SHP77 (cell line): ENCODE measurements around the gene SMPX.

Experiments
- DNase-seq, 2 experiments: peaks; one replicate each; lab custom pipeline; 2025; lab: John Stamatoyannopoulos, UW

Gene SMPX

DNA sequence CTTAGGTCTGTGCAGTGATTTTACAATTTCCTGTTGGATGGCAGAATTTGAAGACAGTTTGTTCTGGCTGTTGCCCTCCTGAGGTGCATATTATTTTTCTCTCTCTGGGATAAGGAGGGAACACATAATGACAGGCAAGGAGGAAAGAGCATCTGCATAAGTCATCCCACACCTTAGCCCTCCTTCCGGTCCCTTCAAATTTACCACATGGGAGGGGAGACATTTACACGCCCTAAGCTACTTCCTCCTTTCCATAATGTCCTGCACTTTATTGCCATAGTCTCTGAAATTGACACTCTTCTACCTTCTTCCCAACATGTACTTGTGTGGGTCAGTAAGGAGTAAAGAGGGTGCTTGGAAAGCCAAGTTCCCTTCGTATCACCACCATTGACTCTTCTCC is 13.9 kb downstream of the SMPX start:
- no peak for DNase-seq

DNA sequence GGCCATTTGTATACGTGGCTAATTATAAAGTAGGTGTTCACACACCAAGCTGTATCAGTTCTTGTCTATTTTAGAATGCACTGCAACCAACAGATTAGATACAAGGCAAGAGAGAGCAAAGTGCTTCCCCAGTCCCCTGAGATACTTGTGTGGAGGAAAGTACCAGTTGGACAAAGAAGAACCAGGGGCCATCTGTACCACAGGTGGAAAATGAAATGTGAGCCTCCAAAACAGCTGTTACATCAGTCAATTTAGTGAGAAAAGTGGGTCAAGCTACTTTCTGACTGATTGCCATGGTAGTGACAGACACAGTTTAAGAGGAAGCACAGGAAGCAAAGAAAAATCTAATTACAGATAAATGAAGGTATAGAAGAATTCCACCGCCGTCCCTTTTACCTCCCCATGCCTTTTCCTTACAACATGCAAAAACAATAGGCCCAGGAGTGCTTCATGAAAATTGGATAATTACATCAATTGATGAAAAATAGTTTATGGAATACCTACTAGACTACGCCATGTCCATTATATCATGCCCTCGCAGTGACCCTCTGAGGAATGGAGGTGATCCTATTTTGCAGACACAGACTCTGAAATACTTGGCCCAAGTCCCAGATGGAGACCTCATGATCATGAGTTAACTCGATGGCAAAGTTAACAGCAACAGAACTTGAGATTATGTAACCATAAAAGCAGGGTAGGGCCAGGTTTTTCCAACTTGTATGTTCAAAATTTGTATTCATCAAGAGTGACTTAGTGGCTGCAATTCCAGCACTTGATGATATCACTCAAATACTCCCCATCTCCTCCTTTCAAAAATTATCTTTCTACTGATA is 15.8 kb downstream of the SMPX start:
- DNase-seq = no peak

DNA sequence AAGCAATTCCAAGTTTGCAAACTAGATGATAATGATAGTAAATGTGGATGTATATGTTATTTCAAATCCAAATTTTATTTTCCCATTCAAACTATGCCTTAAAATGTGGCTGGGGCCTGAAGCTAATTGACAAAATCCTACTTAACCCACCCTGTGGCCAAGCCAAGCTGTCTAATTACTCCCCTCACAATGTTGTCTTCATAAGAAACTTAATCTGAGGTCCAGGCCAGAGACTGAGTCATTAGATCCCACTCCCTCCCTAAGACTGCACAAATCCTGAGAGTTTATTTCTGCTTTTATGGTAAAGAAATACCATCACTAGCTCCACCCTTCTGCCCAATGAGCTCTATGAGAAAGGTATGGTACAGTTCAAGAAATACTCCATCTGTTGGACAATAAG is 16.6 kb downstream of the SMPX start:
- no peak for DNase-seq

DNA sequence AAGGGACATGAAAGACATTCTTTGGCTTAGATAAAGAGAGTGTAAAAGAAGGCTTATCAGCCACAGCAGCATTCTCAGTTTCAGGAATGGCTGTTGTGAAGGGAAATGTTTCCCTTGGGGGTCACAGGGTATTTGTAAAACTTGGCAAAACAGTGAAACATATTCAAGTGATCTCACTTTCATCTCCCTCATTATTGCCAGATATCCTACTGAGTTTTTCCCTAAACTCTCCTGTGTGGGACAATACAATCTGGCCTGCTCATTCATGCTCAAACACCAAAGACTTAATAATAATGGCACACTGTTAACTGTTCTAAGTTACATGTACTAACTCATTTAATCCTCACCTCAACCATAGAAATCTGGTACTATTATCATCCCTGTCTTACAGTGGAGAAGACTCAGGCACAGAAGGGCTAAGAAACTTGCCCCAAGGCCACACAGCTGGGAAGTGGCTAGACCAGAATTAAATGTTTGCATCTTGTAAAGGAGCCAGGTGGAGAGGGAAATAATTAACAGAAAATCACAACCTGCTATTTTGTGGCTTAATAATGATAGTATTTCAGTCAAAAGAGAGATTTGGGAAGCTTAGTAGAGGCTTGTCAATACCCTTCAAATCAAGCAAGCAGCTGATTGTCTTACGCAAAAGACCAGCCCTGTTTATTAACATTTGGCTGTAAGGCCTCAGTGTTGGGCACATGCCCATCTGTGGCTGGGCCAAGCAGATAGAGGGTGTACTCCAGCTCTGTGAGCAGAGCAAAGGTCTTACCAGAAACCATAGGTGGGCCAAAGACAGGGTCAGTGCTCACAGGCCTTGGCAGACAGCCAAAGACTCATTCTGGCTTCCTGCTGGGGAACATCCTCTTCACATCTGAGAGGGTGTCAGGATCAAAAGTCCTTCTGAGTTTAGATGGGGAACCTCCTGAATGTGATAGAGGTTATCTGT is 17.3 kb downstream of the SMPX start:
- DNase-seq = no peak

DNA sequence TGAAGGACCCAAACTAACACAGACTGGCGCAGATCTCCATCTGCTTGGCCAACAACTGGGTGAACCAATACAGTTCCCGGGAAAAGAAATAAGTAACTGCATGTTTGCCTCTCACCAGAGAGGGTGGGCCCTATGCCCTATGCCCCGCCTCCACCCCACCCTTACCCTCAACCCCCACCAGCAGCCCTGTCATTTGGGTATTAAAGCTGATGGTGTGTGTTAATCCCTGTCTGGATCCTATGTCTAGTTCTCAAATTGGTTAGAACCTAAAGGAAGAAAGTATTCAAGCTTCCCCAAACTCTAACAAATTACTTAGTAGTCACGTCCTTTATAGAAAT is 19.0 kb downstream of the SMPX start:
- DNase-seq = no peak

DNA sequence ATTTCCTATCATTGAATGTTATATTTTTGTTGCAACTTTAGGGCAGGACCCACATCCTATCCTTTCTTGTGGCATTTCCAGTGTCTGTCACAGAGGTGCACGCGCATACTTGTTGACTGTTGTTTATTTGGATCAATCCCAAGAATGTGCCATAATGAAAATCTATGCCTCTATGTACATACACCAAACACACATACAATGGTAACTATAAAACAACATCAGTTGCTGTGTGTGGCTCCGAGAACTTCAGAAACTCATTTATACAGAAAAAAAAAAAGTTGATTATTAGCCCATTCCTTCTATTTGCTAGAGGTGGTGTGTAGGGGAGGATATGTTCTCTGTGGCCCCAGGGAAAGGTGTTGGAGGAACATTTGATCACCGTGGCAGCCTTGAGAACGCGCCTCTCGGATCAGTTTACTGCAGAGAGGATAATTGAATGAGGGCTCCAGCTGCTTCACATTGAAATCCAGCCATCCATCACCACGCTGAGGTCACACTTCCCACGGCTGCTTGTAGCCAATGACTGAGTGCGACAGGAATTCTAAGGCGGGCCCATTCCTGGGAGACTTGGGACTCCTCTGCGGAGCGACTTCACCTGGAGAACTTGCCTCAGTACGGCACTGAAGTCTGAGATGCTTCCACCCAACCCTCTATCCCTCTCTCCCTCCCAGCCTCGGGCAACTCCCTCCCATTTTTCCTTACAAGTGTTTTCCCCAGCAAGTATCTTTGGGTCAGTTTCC is 19.5 kb downstream of the SMPX start:
- DNase-seq = peak; percentile 68

DNA sequence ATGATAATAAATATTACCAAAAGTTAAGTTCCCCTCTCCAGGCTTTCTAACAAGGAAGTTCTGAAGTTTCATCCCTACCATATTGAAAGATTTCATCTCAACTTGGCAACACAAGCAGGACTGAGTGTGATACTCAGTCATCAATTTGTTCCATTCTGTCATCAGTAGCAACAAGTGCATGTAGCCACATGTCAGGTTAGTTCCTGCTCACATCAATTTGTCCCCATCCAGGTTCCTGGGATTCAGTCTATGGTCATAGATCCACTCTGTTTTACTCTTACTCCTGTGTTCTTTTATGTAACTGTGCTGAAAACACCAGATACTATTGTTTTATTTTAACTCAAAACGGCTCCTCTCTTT is 22.2 kb downstream of the SMPX start:
- DNase-seq = no peak

DNA sequence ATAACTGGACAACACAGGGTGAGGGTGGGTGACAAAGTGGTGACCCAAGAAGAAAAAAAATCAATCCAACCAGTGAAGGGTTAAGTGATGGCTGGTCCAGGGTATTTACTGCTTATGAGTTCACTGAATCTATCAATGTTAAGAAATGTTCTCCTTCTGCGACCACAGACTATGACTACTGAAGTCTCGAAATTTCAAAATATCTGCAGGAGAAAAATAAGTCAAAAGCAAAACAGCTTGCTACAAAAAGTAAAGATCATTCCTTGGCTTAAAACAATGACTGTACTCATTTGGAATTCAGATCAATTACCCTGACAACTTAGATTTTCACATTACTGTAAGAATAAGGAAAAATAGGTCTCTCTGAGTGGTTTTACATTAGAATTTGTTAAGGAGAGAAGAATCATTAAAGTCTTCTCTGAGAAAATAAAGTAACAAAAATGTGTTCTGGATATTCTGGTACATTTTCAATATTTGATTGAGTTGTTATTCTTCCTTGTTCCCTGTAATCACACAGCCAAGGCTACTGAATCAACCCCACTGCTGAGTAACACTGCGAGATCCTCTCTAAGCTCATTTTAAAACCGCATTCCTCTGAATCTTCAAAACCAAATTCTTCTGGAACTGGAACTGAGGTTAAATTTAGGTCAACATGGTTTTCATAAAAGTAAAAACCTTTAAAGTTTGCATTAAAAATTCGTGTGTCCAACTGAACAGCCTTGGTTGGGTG is 22.7 kb downstream of the SMPX start:
- no peak for DNase-seq

DNA sequence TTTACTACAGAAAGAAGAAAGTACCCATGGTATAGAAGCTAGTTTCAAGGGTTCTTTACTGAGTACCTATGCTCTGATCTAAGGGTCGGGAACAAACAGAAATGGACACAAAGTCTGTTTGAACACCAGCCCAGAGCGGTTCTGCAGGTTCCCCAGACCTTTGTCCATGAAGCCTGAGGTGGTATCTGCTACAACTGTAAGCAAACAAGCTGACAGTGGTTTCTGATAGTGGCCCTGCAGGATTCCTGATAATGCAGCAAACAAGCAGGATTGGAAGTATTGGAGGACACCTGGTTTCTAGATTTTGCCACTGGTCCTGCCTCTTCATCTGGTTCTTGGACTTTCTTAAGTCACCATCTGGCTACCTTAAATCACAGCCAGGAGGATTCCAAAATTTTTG is 23.7 kb downstream of the SMPX start:
- DNase-seq = no peak

DNA sequence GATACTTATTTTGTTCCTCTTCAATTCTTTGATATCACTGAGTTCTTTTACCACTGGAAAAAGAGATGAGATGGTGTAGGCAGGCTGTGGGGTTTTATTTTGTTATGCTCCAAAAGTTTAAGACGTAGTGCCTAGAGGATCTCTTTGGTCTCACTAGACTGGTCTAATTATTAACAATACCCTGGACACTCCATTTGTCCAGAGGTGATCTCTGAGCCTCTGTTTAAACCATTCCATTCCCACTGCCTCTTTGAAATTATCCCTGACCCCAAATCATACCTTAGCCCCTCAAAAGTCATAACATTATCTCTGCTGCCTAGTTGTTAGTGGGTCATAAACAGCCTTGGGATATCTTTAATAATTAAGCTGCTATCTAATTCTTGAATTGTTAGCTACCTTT is 24.2 kb downstream of the SMPX start:
- DNase-seq = no peak

DNA sequence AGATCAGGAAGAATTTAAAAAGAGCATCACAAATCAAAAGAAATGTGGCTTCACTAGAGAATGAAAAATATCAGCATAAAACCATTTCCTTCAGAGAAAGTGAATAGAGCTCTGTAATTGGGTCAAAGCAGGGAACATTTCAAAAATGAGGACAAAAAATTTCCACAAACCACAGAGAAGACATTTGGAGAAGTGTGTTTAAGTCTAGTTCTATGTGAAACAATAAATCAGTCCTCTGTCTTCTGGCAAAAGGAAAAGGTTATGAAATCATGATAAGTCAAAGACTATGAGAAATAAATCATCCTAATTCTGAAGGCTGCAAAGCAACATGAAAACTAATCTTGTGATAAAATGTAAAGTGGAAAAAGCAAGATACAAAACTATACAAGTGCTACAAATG is 27.9 kb downstream of the SMPX start:
- DNase-seq = no peak

DNA sequence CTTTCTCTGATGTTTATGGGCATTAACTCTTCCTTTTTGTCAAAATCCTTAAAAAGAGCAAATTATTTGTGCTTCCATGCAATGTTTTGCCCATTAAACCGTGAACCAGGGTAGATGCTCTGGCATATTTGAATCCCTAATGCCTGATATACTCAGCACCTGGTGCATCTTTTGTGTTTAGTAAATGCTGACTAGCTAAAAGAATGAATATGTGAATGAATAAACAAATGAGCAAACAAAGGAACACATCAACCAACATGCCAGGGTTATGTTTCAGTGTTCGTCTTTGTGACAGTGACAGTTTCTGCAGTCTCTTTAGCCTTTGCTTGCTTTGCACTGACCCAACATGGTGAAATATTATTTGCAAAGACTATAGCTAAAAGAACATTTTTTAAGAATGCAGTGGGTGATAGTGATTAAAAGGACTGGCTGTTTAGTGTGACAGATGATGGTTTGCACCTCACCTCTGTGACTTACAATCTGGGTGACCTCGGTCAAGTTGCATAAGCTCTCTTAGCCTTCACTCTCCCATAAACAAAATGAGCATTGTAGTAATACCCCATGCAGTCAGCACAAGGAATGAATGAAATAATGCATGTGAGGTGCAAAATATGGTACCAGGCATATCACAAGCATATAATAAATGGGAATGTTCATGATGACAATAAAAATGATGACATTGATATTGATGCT is 29.5 kb downstream of the SMPX start:
- DNase-seq = no peak

DNA sequence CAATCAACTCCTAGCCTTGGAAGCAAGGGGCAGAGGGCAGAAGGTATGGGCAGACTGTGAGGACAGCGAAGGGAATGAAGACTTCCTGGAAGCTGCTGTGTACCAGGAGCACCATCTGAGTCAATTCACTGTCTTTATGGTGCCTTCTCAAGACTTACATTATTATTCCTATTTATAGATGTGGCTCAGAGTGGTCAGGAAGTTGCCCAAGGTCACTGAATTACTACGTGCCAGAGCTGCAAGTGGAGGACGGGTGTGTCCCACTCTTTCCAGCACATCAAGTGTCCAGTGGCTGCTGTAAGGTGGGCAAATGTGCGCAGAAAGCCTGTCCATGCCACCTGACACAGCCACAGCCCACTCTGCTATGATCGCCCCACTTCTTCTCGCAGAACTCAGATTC is 32.0 kb downstream of the SMPX start:
- DNase-seq = no peak

DNA sequence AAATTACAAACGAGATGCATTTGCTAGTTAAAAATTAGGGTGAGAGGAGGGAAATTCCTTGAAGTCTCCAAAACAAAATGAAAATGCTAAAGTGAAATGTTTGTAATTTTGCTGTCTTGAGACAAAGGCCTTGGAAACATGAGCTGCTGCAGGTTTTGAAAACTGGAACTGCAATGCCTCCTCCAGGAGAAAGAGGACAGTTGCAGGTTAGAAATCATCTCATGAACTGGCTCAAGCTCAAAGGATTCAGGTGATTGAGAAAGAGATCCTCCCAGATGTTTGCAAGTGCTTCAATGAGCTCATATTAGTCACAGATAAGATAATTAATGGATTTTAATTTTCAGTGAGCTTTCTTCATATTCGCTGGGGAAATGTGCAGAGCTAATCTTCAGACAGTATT is 32.4 kb downstream of the SMPX start:
- no peak for DNase-seq

DNA sequence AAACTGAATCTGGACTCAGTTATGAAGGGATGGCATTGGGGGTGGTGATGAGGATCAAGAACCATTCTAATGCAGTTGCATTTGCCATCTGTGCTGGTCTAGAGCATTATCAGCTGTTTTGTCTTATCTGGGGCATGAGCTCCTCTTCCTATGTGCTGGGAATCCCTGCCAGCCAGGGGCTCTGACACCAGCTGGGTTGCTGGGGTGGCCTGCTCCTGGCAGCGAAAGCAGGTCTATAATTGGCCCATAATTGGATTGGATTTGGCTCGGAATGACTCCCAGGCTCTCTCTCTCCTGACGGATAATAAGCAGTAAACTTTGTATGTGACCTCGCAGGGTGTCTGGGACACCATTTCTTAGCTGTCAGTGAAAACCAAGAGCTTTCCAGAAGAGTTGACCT is 34.1 kb downstream of the SMPX start:
- no peak for DNase-seq

DNA sequence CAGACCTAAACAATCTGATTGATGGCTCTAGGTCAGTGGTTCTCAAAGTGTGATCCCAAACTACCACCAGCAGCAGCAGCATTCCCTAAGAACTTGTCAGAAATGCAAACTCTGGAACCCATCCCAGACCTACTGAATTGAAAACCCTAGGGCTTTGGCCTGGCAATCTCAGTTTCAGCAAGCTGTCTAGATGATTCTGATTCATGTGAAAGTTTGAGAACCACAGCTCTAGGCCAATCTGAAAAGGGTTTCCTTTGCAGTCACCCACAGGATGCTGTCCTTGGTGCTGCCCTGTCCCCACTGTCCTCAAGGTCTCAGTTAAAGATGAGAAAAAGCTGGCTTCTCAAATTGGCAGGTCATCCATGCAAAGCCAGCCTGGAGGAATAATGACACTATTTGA is 34.8 kb downstream of the SMPX start:
- no peak for DNase-seq

DNA sequence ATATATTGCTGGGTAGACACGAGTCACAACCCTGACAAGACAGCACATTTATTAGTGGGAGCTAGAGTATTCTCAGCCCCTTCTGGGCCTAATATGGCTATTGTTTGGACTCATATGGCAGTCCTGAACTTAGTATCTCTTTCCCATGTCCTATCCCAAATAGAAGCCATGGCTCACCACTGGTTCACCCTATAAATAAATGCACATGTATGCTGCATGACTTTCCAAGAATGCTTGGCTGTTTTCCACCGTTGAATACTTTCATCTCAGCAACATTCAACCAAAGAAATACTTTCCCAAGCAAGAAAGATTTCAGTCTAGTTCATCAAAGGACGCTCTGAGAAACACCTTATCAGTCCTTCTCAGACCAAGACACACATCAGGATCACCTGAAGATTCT is 36.7 kb downstream of the SMPX start:
- DNase-seq = no peak

DNA sequence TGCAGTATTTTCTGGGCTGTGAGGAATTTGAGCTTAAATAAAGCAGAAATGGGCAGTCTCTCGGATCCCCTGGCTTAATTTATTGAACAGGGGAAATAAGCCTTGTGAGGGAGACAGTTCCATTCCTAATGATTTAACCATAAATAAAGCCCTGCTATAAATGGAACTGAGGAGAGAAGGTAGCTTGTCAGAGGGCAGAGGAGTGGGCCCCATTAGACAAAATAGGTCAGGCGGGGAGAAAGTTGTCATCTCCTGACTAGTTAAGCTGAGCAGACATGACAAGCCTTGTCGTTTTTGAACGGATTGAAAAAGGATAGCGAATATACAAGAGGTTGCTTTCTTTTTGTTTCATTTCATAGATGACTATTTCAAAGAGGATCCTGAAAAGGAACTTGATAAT is 39.3 kb downstream of the SMPX start:
- DNase-seq = no peak

DNA sequence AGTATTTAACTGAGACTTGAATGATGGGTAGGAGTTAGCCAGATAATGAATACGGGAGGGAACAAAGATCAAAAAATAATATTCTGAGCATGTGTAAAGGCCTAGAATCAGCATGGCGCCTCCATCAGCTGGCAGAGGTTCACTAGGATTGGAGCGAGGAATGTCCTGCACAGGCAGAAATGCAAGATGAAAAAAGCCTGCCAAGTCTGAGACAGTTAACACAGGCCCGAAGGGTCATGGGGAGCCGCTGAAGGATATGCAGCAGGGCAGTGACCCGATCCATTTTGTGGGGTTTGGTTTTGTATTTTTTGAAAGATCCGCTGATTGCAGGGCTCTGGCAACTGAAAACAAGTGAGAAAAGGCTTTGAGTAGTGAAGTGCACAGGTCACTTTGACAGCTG is 40.1 kb downstream of the SMPX start:
- no peak for DNase-seq

DNA sequence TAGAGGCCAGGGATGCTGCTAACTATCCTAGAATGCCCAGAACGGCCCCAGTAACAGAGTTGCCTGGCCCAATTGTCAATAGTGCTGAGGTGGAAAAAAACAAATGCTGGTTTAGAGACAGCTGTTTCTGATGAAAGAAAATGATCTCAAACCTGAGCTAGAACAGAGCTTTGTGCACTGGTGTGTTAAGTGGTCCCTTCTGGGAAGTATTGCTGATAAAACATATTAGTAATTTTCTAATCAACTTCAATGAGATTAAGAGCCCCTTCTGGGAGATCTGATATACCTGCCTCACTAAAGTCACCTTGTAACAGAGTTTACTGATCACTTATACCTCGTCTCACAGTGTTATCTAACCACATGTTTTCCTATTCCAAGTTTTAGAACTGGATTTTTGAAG is 42.1 kb downstream of the SMPX start:
- no peak for DNase-seq

DNA sequence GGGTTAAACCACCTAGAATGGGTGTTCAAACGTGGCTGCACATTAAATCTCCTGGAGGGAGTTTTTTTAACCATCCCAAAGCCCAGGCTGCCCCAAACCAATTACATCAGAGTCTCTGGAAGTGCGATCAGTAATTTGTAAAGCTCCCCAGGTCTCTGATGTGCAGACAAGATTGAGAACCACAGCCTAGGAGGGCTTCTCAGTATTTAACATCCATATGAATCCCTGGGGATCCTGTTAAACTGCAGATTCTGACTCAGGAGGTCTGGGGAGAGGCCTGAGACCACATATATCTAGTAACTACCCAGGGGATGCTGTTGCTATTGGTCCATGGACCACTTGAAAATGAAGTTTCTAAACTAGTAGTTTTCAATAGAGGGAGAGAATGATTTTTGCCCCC is 42.6 kb downstream of the SMPX start:
- DNase-seq = no peak

DNA sequence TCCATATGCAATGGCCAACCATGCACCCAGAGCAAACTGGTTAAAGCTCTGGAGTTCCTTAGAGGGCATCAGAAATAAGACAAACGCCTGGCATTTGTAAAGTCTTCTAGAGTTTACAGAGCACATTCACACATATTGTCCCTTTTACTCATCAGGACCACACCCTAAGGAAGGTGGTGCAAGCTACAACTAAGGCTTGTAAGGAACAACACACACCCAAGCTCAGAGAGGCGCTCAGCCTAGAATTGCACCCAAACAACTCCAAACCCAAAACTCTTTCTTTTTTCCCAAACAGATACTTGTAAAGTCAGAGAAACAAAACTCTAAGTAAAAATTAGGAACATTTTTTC is 46.1 kb downstream of the SMPX start:
- no peak for DNase-seq
